ENCODE measurements around the gene EPG5.

The EPG5 gene

DNA sequence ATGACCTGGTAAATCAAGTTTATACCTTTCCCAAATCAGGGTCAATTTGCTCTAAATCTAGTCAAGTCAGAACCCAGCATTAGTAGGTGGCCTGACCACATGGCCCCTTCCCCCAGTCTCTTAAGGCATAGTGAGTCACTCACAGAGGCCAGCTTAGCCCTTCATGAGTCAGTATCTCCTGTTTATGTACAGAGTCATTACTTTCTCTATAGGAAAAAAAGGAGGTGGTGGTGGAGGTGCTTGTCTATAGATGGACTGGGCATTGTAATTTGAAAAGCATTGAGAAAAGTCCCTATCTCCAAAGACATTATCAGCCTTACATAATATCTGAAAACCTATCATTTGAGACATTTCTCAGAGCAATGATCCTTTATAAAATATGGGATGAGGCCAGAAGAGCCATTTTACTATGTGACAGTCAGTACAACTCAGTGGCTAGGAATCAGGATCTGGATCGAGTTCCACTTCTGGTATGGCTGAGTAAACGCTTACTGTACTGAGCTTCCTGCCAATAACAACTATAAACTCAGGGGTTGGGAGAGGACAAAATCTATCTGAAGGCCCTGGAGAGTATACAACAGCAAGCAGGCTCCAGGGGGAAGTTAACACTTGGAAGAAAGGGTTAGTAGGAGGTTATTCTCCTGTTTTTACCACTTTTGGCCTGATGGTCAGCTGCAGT lies 164.2 kb downstream of the EPG5 start:
- TF ChIP-seq, protein P1, sequence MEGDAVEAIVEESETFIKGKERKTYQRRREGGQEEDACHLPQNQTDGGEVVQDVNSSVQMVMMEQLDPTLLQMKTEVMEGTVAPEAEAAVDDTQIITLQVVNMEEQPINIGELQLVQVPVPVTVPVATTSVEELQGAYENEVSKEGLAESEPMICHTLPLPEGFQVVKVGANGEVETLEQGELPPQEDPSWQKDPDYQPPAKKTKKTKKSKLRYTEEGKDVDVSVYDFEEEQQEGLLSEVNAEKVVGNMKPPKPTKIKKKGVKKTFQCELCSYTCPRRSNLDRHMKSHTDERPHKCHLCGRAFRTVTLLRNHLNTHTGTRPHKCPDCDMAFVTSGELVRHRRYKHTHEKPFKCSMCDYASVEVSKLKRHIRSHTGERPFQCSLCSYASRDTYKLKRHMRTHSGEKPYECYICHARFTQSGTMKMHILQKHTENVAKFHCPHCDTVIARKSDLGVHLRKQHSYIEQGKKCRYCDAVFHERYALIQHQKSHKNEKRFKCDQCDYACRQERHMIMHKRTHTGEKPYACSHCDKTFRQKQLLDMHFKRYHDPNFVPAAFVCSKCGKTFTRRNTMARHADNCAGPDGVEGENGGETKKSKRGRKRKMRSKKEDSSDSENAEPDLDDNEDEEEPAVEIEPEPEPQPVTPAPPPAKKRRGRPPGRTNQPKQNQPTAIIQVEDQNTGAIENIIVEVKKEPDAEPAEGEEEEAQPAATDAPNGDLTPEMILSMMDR (IDR thresholded peaks at IDR 0.05; ENCODE audit: insufficient read depth, low read length, missing control alignments) = no peak
- CTCF ChIA-PET = interaction anchor here (0.7 to 1.4 kb wide), 3 partner anchors 25 to 58 kb away, joined by 3 read pairs; no protein-coding TSS in a partner anchor
- DNase-seq (ENCODE audit: low read depth, low spot score) = peak; percentile 95
- POLR2A ChIA-PET = interaction anchor here (0.6 to 3.1 kb wide), 8 partner anchors 10 to 269 kb away, joined by 3 to 22 read pairs (median 6); no protein-coding TSS in a partner anchor
- no peak overlapping the region for H3K4me3 ChIP-seq (ENCODE audit: low read depth, low read length)

DNA sequence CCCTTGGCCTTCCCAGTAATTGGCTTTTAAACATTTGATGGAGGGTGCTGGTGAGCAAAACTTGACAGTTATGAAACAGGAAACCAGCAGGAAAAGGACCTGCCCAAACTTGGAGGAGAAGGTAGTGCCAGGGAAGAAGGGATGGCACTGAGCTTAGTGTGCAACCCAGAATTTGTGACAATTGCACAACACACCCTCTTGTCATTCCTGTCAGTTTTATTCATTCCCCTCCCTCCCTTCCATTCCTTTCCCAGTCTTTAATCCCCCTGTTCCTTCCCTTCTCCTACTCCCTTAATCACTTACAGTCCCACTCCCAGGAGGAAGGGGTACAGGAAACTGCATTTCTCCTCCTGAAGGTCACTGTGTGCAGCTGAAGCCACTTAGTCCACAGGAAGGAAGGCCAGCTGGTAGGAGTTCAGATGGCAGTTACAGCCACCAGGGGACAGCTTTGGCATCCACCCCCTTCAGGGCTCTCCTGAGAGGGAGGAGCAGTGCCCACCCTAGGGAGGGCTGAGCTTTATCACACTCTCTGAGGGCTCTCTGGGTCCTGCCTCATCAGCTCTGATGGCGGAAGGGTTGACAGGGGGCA lies 165.6 kb downstream of the EPG5 start:
- POLR2A ChIA-PET = interaction anchor here (1.0 to 3.1 kb wide), 5 partner anchors 8 to 27 kb away, joined by 3 to 22 read pairs (median 9); no protein-coding TSS in a partner anchor
- CTCF ChIA-PET = interaction anchor here (0.9 to 1.8 kb wide), 6 partner anchors 8 to 78 kb away, joined by 3 to 5 read pairs (median 4); partner anchors contain the start of gene SLC14A1
- TF ChIP-seq, protein P1 (IDR thresholded peaks at IDR 0.05; ENCODE audit: insufficient read depth, low read length, missing control alignments) = no peak
- H3K4me3 ChIP-seq (ENCODE audit: low read depth, low read length) = no peak overlapping the region
- DNase-seq (ENCODE audit: low read depth, low spot score) = no peak

Measured in AG04449 (cell line).